Muscle layer of duodenum (tissue), 2 donors: ENCODE data around the gene RAD51AP1.

Experiments used
- H3K27ac ChIP-seq: one replicate; pipeline ENCODE4 v1.7.0; 2013; ENCODE audit warnings: mild to moderate bottlenecking, low read length
- H3K27me3 ChIP-seq: one replicate; pipeline ENCODE4 v1.7.0; 2013; ENCODE audit warnings: low read depth, mild to moderate bottlenecking, control low read depth, low read length
- H3K36me3 ChIP-seq, 2 donors: one replicate each; pipeline ENCODE4 v1.7.0; 2013; ENCODE audit warnings: low read length in 2 of 2, control low read depth in 1 of 2, mild to moderate bottlenecking in 1 of 2; ENCODE audit not compliant: insufficient read depth in 2 of 2, control insufficient read depth in 1 of 2
- H3K4me1 ChIP-seq, 2 donors: one replicate each; pipeline ENCODE4 v1.7.0; 2013; ENCODE audit warnings: low read length in 2 of 2, mild to moderate bottlenecking in 2 of 2, control low read depth in 1 of 2, moderate library complexity in 1 of 2; ENCODE audit not compliant: insufficient read depth in 2 of 2, control insufficient read depth in 1 of 2
- H3K4me3 ChIP-seq, 2 donors: one replicate each; pipeline ENCODE4 v1.7.0; 2013; ENCODE audit warnings: low read length in 2 of 2, low read depth in 1 of 2, mild to moderate bottlenecking in 1 of 2
- H3K9me3 ChIP-seq, 2 donors: one replicate each; pipeline ENCODE4 v1.7.0; 2013; ENCODE audit warnings: low read length in 2 of 2, control low read depth in 1 of 2, mild to moderate bottlenecking in 1 of 2; ENCODE audit not compliant: control insufficient read depth in 1 of 2
- donor health status: healthy.

RAD51AP1 gene

DNA sequence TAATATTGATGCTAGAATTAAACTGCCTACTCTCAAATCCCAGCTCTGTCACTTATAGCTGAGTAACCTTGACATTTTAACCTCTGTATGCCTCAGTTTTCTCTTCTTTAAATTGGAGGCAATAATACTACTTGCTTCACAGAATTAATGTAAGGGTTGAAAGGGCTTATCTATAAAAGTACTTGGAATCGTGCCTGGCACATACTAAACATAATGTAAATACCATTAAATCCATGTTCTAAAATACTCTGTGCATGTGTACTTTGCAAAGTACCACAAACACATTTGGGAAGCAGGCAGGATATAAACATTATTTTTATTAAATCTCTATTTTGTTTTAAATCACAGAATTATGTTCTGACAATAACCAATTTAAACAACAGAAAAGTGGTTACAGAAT lies 65.3 kb downstream of the RAD51AP1 start:
- Histone ChIP-seq H3K27me3 (no peaks in the 10 kb centered on the region), H3K36me3 (no peaks in the 10 kb centered on the region), H3K27ac (no peak overlapping the region), H3K9me3 (no peaks in the 10 kb centered on the region), H3K4me3 (no peak overlapping the region), H3K4me1 (peaks cover 0 to 17% of the 10 kb centered on the region in 2 donors)

- no peaks in the 10 kb centered on the region for H3K27me3 ChIP-seq
- H3K4me3 ChIP-seq = peak overlapping the region; percentile 90 to 92
- peaks cover 0 to 3% of the 10 kb centered on the region in 2 donors for H3K36me3 ChIP-seq
- H3K9me3 ChIP-seq = no peaks in the 10 kb centered on the region
- peaks cover 0 to 17% of the 10 kb centered on the region in 2 donors for H3K4me1 ChIP-seq
- H3K27ac ChIP-seq = peak overlapping the region; percentile 62
These were observed 66.0 kb downstream of the RAD51AP1 start for GRCh38 chr12:4604684-4605193.

GRCh38 chr12:4607056-4607455 lies 68.4 kb downstream of the RAD51AP1 start:
- H3K36me3 ChIP-seq = peaks cover 17 to 21% of the 10 kb centered on the region in 2 donors
- H3K27me3 ChIP-seq = no peaks in the 10 kb centered on the region

GRCh38 chr12:4609071-4609470 lies 70.4 kb downstream of the RAD51AP1 start:
- H3K27me3 ChIP-seq = no peaks in the 10 kb centered on the region
- no peak overlapping the region for H3K27ac ChIP-seq
- no peaks in the 10 kb centered on the region for H3K9me3 ChIP-seq
- H3K4me1 ChIP-seq = peaks cover 0 to 17% of the 10 kb centered on the region in 2 donors
- H3K4me3 ChIP-seq = no peak overlapping the region
- peaks cover 36 to 37% of the 10 kb centered on the region in 2 donors for H3K36me3 ChIP-seq

More at GRCh38 chr12:4607056-4607455, 68.4 kb downstream of the RAD51AP1 start:
- no peak overlapping the region for H3K27ac ChIP-seq
- no peaks in the 10 kb centered on the region for H3K9me3 ChIP-seq
- H3K4me1 ChIP-seq = peaks cover 0 to 17% of the 10 kb centered on the region in 2 donors
- no peak overlapping the region for H3K4me3 ChIP-seq
